Transverse colon (tissue), 3 donors: ENCODE data around the gene SEMA6B.

Source experiments
- CTCF ChIP-seq, 5 experiments: fragments of 200-600 bp in 3 of 5; fragments of 450-650 bp in 2 of 5; sonication (generic) in 3 of 5; IDR thresholded peaks; 1 replicate in 2 of 5; 2 replicates in 3 of 5; pipeline ENCODE4 v1.5.1; 2016 to 2017; ENCODE audit warnings: antibody characterized with exemption in 5 of 5, inconsistent platforms in 3 of 5, mild to moderate bottlenecking in 2 of 5, moderate library complexity in 1 of 5
- EP300 ChIP-seq: sonication (generic); formaldehyde crosslinking; IDR thresholded peaks from one replicate; pipeline ENCODE4 v1.6.1; 2017; ENCODE audit warnings: antibody characterized with exemption, low read depth
- POLR2A ChIP-seq: fragments of 450-650 bp; IDR thresholded peaks from one replicate; pipeline ENCODE4 v1.6.1; 2016; ENCODE audit warnings: antibody characterized with exemption, mild to moderate bottlenecking, moderate library complexity

- TF ChIP-seq POLR2A (no peak), CTCF (IDR thresholded peaks at IDR 0.05) (no peak), EP300 (no peak)
These were observed 61.6 kb downstream of the SEMA6B start for GRCh38 chr19:4497770-4498389.
